Left ventricle myocardium inferior (tissue), 1 donor: Measurements from ENCODE around the gene RHOF. TPM values are rescaled to one million over a fixed set of nuclear protein-coding genes. Genes with fewer than 3 reads are reported as not detected.
"Not testable (repeated sequence)": the region's sequence is repeated elsewhere in the genome, so short reads cannot be mapped to it uniquely, and the experiment has no call there.

Source experiments
- DNase-seq: peaks from one replicate; pipeline ENCODE4 v3.0.0-alpha.2; 2020
- H3K27ac ChIP-seq: fragments of 200-600 bp; replicated peaks from 2 replicates; pipeline ENCODE4 v1.8.0; 2021
- H3K27me3 ChIP-seq: fragments of 200-600 bp; 2 replicates; pipeline ENCODE4 v1.8.0; 2021; ENCODE audit warnings: low read depth
- H3K36me3 ChIP-seq: fragments of 200-600 bp; 2 replicates; pipeline ENCODE4 v1.8.0; 2021
- H3K4me1 ChIP-seq: fragments of 200-600 bp; 2 replicates; pipeline ENCODE4 v1.8.0; 2021
- H3K4me3 ChIP-seq: fragments of 200-600 bp; 2 replicates; pipeline ENCODE4 v1.8.0; 2021; ENCODE audit warnings: mild to moderate bottlenecking, moderate library complexity
- H3K9me3 ChIP-seq: fragments of 200-600 bp; replicated peaks from 2 replicates; pipeline ENCODE4 v1.8.0; 2021
- CTCF ChIP-seq: fragments of 200-600 bp; IDR thresholded peaks from 2 replicates; pipeline ENCODE4 v1.8.0; 2021; ENCODE audit warnings: antibody characterized with exemption, mild to moderate bottlenecking, borderline replicate concordance
- intact Hi-C: fragments of 100-400 bp; cut with micrococcal nuclease; formaldehyde crosslinking; loops from one replicate; pipeline ENCODE4 v1.11.0; 2022
- total RNA-seq: library from RNA; stranded (reverse); fragmentation: NEBNext Ultra II Directional; extraction: Animal tissue kit (Norgen Biotek cat#: 25700); gene quantifications from one replicate; pipeline ENCODE4 v1.2.1, GENCODE V29; 2021
- donor health status: DM: no; HTN: yes; CAD: no; lungs with severe emphysema.

The RHOF gene
- total RNA-seq, 1 donor from 2014 or later, result 44.3 TPM

- no peak for DNase-seq
- Histone ChIP-seq H3K4me1 (peaks cover 31% of the 10 kb centered on the region), H3K27me3 (no peaks in the 10 kb centered on the region), H3K27ac (peak overlapping the region; percentile 67), H3K4me3 (no peak overlapping the region), H3K36me3 (peaks cover 8% of the 10 kb centered on the region), H3K9me3 (no peaks in the 10 kb centered on the region)
- TF ChIP-seq CTCF, result no peak
- intact Hi-C loops, result no loop called here
Measured at GRCh38 chr12:121749267-121749666, 44.2 kb downstream of the RHOF start.

GRCh38 chr12:121748571-121749265, 44.8 kb downstream of the RHOF start:
- H3K27ac ChIP-seq, result peak overlapping the region; percentile 67
- intact Hi-C loops, result no loop called here
- H3K36me3 ChIP-seq, result peaks cover 8% of the 10 kb centered on the region
- no peak for DNase-seq
- H3K27me3 ChIP-seq, result no peaks in the 10 kb centered on the region
- no peak overlapping the region for H3K4me3 ChIP-seq
- H3K9me3 ChIP-seq, result no peaks in the 10 kb centered on the region
- peaks cover 25% of the 10 kb centered on the region for H3K4me1 ChIP-seq
- no peak for TF ChIP-seq CTCF

- TF ChIP-seq CTCF, result no peak
- H3K27ac ChIP-seq, result peak overlapping the region; percentile 67
Measured at GRCh38 chr12:121748218-121748570, 45.3 kb downstream of the RHOF start.

GRCh38 chr12:121745545-121745944, 47.9 kb downstream of the RHOF start:
- intact Hi-C loops, H3K27ac ChIP-seq, DNase-seq, H3K27me3 ChIP-seq, H3K36me3 ChIP-seq, H3K4me3 ChIP-seq, H3K9me3 ChIP-seq: not testable (repeated sequence)
- H3K4me1 ChIP-seq, result peaks cover 25% of the 10 kb centered on the region

More at GRCh38 chr12:121748218-121748570, 45.3 kb downstream of the RHOF start:
- H3K4me1 ChIP-seq, result peaks cover 20% of the 10 kb centered on the region
- no peaks in the 10 kb centered on the region for H3K27me3 ChIP-seq
- H3K36me3 ChIP-seq, result peaks cover 8% of the 10 kb centered on the region
- H3K9me3 ChIP-seq, result no peaks in the 10 kb centered on the region
- intact Hi-C loops, result no loop called here
- H3K4me3 ChIP-seq, result no peak overlapping the region
- no peak for DNase-seq

GRCh38 chr12:121741743-121742142, 51.7 kb downstream of the RHOF start:
- no peak for DNase-seq
- Histone ChIP-seq H3K4me1 (peaks cover 13% of the 10 kb centered on the region), H3K36me3 (no peaks in the 10 kb centered on the region), H3K4me3 (no peak overlapping the region), H3K9me3 (no peaks in the 10 kb centered on the region), H3K27ac (peak overlapping the region; percentile 74), H3K27me3 (no peaks in the 10 kb centered on the region)
- intact Hi-C loops, result no loop called here
- no peak for TF ChIP-seq CTCF

- Histone ChIP-seq H3K4me3 (no peak overlapping the region), H3K4me1 (peaks cover 13% of the 10 kb centered on the region), H3K27me3 (no peaks in the 10 kb centered on the region), H3K27ac (no peak overlapping the region), H3K9me3 (no peaks in the 10 kb centered on the region), H3K36me3 (no peaks in the 10 kb centered on the region)
- intact Hi-C loops, result no loop called here
- no peak for TF ChIP-seq CTCF
- DNase-seq, result no peak
Measured at GRCh38 chr12:121740847-121741246, 52.6 kb downstream of the RHOF start.
